Endodermal cell (in vitro differentiated cells): Measurements from ENCODE around the gene ZNF555. TPM values are rescaled to one million over a fixed set of nuclear protein-coding genes. Genes with fewer than 3 reads are reported as not detected.
A peak's percentile ranks its signal among the peaks of the same experiment; 100 is the strongest.

Source experiments
- DNase-seq: peaks from one replicate; pipeline ENCODE4 v3.0.0-alpha.2; 2017
- H3K27ac ChIP-seq: 2 replicates; pipeline ENCODE4 v1.5.1; 2013; ENCODE audit warnings: mild to moderate bottlenecking, low read depth, low read length, moderate library complexity
- H3K27me3 ChIP-seq: 2 replicates; pipeline ENCODE4 v1.6.1; 2013; ENCODE audit warnings: mild to moderate bottlenecking, low read length, moderate library complexity; ENCODE audit not compliant: insufficient read depth, control insufficient read depth, poor library complexity, severe bottlenecking
- H3K36me3 ChIP-seq: 2 replicates; pipeline ENCODE4 v1.7.0; 2013; ENCODE audit warnings: mild to moderate bottlenecking, low read length, moderate library complexity; ENCODE audit not compliant: control insufficient read depth, insufficient read depth
- H3K4me1 ChIP-seq: one replicate; pipeline ENCODE4 v1.7.0; 2013; ENCODE audit warnings: low read length; ENCODE audit not compliant: control insufficient read depth, insufficient read depth
- H3K4me3 ChIP-seq: 2 replicates; pipeline ENCODE4 v1.5.1; 2013; ENCODE audit warnings: mild to moderate bottlenecking, low read length, moderate library complexity
- H3K9ac ChIP-seq: 2 replicates; pipeline ENCODE4 v1.6.1; 2013; ENCODE audit warnings: mild to moderate bottlenecking, low read length, moderate library complexity; ENCODE audit not compliant: poor library complexity, severe bottlenecking; ENCODE audit errors: extremely low read depth
- H3K9me3 ChIP-seq: 2 replicates; pipeline ENCODE4 v1.6.1; 2013; ENCODE audit warnings: mild to moderate bottlenecking, low read length, moderate library complexity; ENCODE audit not compliant: control insufficient read depth
- H3K27ac Mint-ChIP-seq: 2 replicates; pipeline ENCODE4 v1.8.0; 2020; ENCODE audit warnings: mixed read lengths
- H3K27me3 Mint-ChIP-seq: 2 replicates; pipeline ENCODE4 v1.8.0; 2021; ENCODE audit warnings: mild to moderate bottlenecking, mixed read lengths; ENCODE audit not compliant: insufficient read depth
- H3K36me3 Mint-ChIP-seq: 2 replicates; pipeline ENCODE4 v1.8.0; 2020; ENCODE audit warnings: low read depth, mixed read lengths
- H3K4me1 Mint-ChIP-seq: 2 replicates; pipeline ENCODE4 v1.8.0; 2020; ENCODE audit warnings: mixed read lengths
- H3K4me3 Mint-ChIP-seq: 2 replicates; pipeline ENCODE4 v1.8.0; 2020; ENCODE audit warnings: mild to moderate bottlenecking, moderate library complexity, mixed read lengths
- H3K9me3 Mint-ChIP-seq: 2 replicates; pipeline ENCODE4 v1.8.0; 2020; ENCODE audit warnings: mild to moderate bottlenecking, mixed read lengths
- CTCF ChIP-seq: fragments of 200-600 bp; sonication (generic); conservative IDR thresholded peaks from 2 replicates; pipeline ENCODE4 v1.5.0; 2021; ENCODE audit warnings: antibody characterized with exemption, mild to moderate bottlenecking
- WGBS, 2 experiments: methylation state at CpG; one replicate each; pipeline versions ENCODE4 v1.1.5 to v1.1.7; 2013; ENCODE audit warnings: missing lambda C conversion rate in 2 of 2, mixed read lengths in 1 of 2; ENCODE audit not compliant: insufficient coverage in 1 of 2, insufficient read length in 1 of 2; 5-methylcytosine and 5-hydroxymethylcytosine counted together
- total RNA-seq, 2 donors: library from RNA; stranded (reverse); fragmentation: NEBNext Ultra II Directional in 1 of 2; extraction: Animal tissue kit (Norgen Biotek cat#: 25700) in 1 of 2; gene quantifications; 2 replicates in 1 of 2; 3 replicates in 1 of 2; pipeline ENCODE4 v1.2.1, GENCODE V29; 2021

ZNF555 gene
- total RNA-seq, 2 donors from 2014 or later, result 9.6 to 10.5 TPM

- peak overlapping the region; percentile 20 for H3K4me3 ChIP-seq
- Mint-ChIP-seq H3K9me3 (peaks cover 71% of the 10 kb centered on the region), H3K27ac (no peak overlapping the region), H3K36me3 (peaks cover 60% of the 10 kb centered on the region), H3K4me1 (peaks cover 5% of the 10 kb centered on the region), H3K27me3 (peaks cover 4% of the 10 kb centered on the region), H3K4me3 (no peak overlapping the region)
- peaks cover 24% of the 10 kb centered on the region for H3K36me3 ChIP-seq
- no peak for DNase-seq
- H3K27me3 ChIP-seq, result no peaks in the 10 kb centered on the region
- peaks cover 65% of the 10 kb centered on the region for H3K9me3 ChIP-seq
- no peak for TF ChIP-seq CTCF
- H3K9ac ChIP-seq, result no peak overlapping the region
- 90 to 100% methylated on average over 1 to 2 of the region's 2 CpGs for WGBS, 2 experiments
- H3K27ac ChIP-seq, result no peak overlapping the region
- H3K4me1 ChIP-seq, result no peaks in the 10 kb centered on the region
These were observed 3.8 kb downstream of the ZNF555 start for GRCh38 chr19:2845107-2845506.

- Histone ChIP-seq H3K36me3 (peaks cover 36% of the 10 kb centered on the region), H3K27ac (no peak overlapping the region), H3K4me1 (no peaks in the 10 kb centered on the region), H3K9ac (no peak overlapping the region), H3K27me3 (no peaks in the 10 kb centered on the region), H3K4me3 (no peak overlapping the region), H3K9me3 (peaks cover 77% of the 10 kb centered on the region)
- no peak for DNase-seq
- WGBS, 2 experiments, result 97 to 98% methylated on average over 11 to 13 of the region's 13 CpGs
- Mint-ChIP-seq H3K27ac (no peak overlapping the region), H3K4me3 (no peak overlapping the region), H3K9me3 (peaks cover 74% of the 10 kb centered on the region), H3K27me3 (peaks cover 4% of the 10 kb centered on the region), H3K4me1 (peaks cover 5% of the 10 kb centered on the region), H3K36me3 (peaks cover 72% of the 10 kb centered on the region)
- TF ChIP-seq CTCF, result no peak
These were observed 5.1 kb downstream of the ZNF555 start for GRCh38 chr19:2846180-2846894.

- Mint-ChIP-seq H3K4me3 (no peak overlapping the region), H3K27me3 (no peaks in the 10 kb centered on the region), H3K27ac (no peak overlapping the region), H3K36me3 (peaks cover 79% of the 10 kb centered on the region), H3K9me3 (peaks cover 82% of the 10 kb centered on the region), H3K4me1 (peaks cover under 1% of the 10 kb centered on the region)
- H3K4me1 ChIP-seq, result no peaks in the 10 kb centered on the region
- peaks cover 48% of the 10 kb centered on the region for H3K36me3 ChIP-seq
- no peak for TF ChIP-seq CTCF
- H3K27me3 ChIP-seq, result no peaks in the 10 kb centered on the region
- WGBS, 2 experiments, result 97 to 98% methylated on average over 3 of the region's 3 CpGs
- H3K9ac ChIP-seq, result no peak overlapping the region
- no peak overlapping the region for H3K27ac ChIP-seq
- peaks cover 89% of the 10 kb centered on the region for H3K9me3 ChIP-seq
- no peak overlapping the region for H3K4me3 ChIP-seq
- no peak for DNase-seq
These were observed 6.2 kb downstream of the ZNF555 start for GRCh38 chr19:2847507-2847906.
